Measurements from ENCODE around the gene SLC19A1.
"Not testable (repeated sequence)": the region's sequence is repeated elsewhere in the genome, so short reads cannot be mapped to it uniquely, and the experiment has no call there.

The SLC19A1 gene

GRCh38 chr21:45502600-45502999 is 39.6 kb downstream of the SLC19A1 start:
- Histone ChIP-seq H2BK120ac (ENCODE audit: low read depth, low read length) (no peak overlapping the region), H3K79me2 (ENCODE audit: control insufficient read depth, insufficient read depth, low read length) (no peaks in the 10 kb centered on the region), H4K5ac (ENCODE audit: low read length) (no peak overlapping the region), H3K27ac (ENCODE audit: low read depth, low read length) (no peak overlapping the region), H3K9ac (ENCODE audit: low read length) (no peak overlapping the region), H3K36me3 (ENCODE audit: control insufficient read depth, insufficient read depth, low read length) (no peaks in the 10 kb centered on the region), H3K18ac (ENCODE audit: low read length) (no peak overlapping the region), H2AK5ac (ENCODE audit: low read length) (no peak overlapping the region), H3K4ac (ENCODE audit: low read depth, low read length) (no peak overlapping the region), H3K23ac (ENCODE audit: low read length) (no peak overlapping the region), H3K4me2 (ENCODE audit: low read length) (no peak overlapping the region), H3K27me3 (ENCODE audit: insufficient read depth, low read length, poor library complexity) (no peaks in the 10 kb centered on the region), H3K79me1 (ENCODE audit: low read length) (no peaks in the 10 kb centered on the region), H2BK5ac (ENCODE audit: low read length) (no peak overlapping the region), H3K4me3 (ENCODE audit: low read length) (no peak overlapping the region), H2BK15ac (replicated peaks; ENCODE audit: low read depth) (no peak overlapping the region), H4K8ac (ENCODE audit: low read depth, low read length) (no peak overlapping the region), H3K4me1 (ENCODE audit: control insufficient read depth, low read depth, low read length) (no peaks in the 10 kb centered on the region), H3K56ac (ENCODE audit: low read length) (no peak overlapping the region)
- no peak for DNase-seq
- WGBS (ENCODE audit: extremely low coverage, insufficient coverage, low lambda C conversion rate): no CpG with 5 or more reads among the region's 10 CpGs

- no peaks in the 10 kb centered on the region for H3K36me3 ChIP-seq (ENCODE audit: control insufficient read depth, insufficient read depth, low read length)
- no CpG with 5 or more reads among the region's 13 CpGs for WGBS (ENCODE audit: extremely low coverage, insufficient coverage, low lambda C conversion rate)
- no peak overlapping the region for H3K4me2 ChIP-seq (ENCODE audit: low read length)
Observed at GRCh38 chr21:45502006-45502345, 40.3 kb downstream of the SLC19A1 start.

GRCh38 chr21:45501081-45502005 is 40.9 kb downstream of the SLC19A1 start:
- not testable (repeated sequence) for H3K4me3 ChIP-seq (ENCODE audit: low read length); H4K8ac ChIP-seq (ENCODE audit: low read depth, low read length); H4K5ac ChIP-seq (ENCODE audit: low read length); H2BK5ac ChIP-seq (ENCODE audit: low read length); H3K4me2 ChIP-seq (ENCODE audit: low read length); H3K79me2 ChIP-seq (ENCODE audit: control insufficient read depth, insufficient read depth, low read length); H2BK15ac ChIP-seq (replicated peaks; ENCODE audit: low read depth); H3K23ac ChIP-seq (ENCODE audit: low read length); H3K27me3 ChIP-seq (ENCODE audit: insufficient read depth, low read length, poor library complexity); H3K18ac ChIP-seq (ENCODE audit: low read length); H3K4ac ChIP-seq (ENCODE audit: low read depth, low read length); H3K56ac ChIP-seq (ENCODE audit: low read length); DNase-seq; H3K27ac ChIP-seq (ENCODE audit: low read depth, low read length); H2AK5ac ChIP-seq (ENCODE audit: low read length); H2BK120ac ChIP-seq (ENCODE audit: low read depth, low read length); H3K9ac ChIP-seq (ENCODE audit: low read length); H3K4me1 ChIP-seq (ENCODE audit: control insufficient read depth, low read depth, low read length); H3K79me1 ChIP-seq (ENCODE audit: low read length); H3K36me3 ChIP-seq (ENCODE audit: control insufficient read depth, insufficient read depth, low read length)
- no CpG with 5 or more reads among the region's 20 CpGs for WGBS (ENCODE audit: extremely low coverage, insufficient coverage, low lambda C conversion rate)

More at GRCh38 chr21:45502006-45502345, 40.3 kb downstream of the SLC19A1 start:
- Histone ChIP-seq H3K4me1 (ENCODE audit: control insufficient read depth, low read depth, low read length) (no peaks in the 10 kb centered on the region), H4K5ac (ENCODE audit: low read length) (no peak overlapping the region), H2BK5ac (ENCODE audit: low read length) (no peak overlapping the region), H3K4ac (ENCODE audit: low read depth, low read length) (no peak overlapping the region), H4K8ac (ENCODE audit: low read depth, low read length) (no peak overlapping the region), H3K27ac (ENCODE audit: low read depth, low read length) (no peak overlapping the region), H3K79me2 (ENCODE audit: control insufficient read depth, insufficient read depth, low read length) (no peaks in the 10 kb centered on the region), H3K27me3 (ENCODE audit: insufficient read depth, low read length, poor library complexity) (no peaks in the 10 kb centered on the region), H2AK5ac (ENCODE audit: low read length) (no peak overlapping the region), H3K79me1 (ENCODE audit: low read length) (no peaks in the 10 kb centered on the region), H3K9ac (ENCODE audit: low read length) (no peak overlapping the region), H3K56ac (ENCODE audit: low read length) (no peak overlapping the region), H3K18ac (ENCODE audit: low read length) (no peak overlapping the region), H3K4me3 (ENCODE audit: low read length) (no peak overlapping the region), H2BK120ac (ENCODE audit: low read depth, low read length) (no peak overlapping the region), H3K23ac (ENCODE audit: low read length) (no peak overlapping the region), H2BK15ac (replicated peaks; ENCODE audit: low read depth) (no peak overlapping the region)
- DNase-seq: no peak

GRCh38 chr21:45499970-45500577 is 42.2 kb downstream of the SLC19A1 start:
- no peak overlapping the region for H3K4ac ChIP-seq (ENCODE audit: low read depth, low read length)
- H3K9ac ChIP-seq (ENCODE audit: low read length): no peak overlapping the region
- no peak overlapping the region for H4K5ac ChIP-seq (ENCODE audit: low read length)
- H2BK15ac ChIP-seq (replicated peaks; ENCODE audit: low read depth): no peak overlapping the region
- H3K4me2 ChIP-seq (ENCODE audit: low read length): no peak overlapping the region
- no peak overlapping the region for H3K56ac ChIP-seq (ENCODE audit: low read length)
- no peaks in the 10 kb centered on the region for H3K4me1 ChIP-seq (ENCODE audit: control insufficient read depth, low read depth, low read length)
- H3K4me3 ChIP-seq (ENCODE audit: low read length): no peak overlapping the region
- 100% methylated on average over 1 of the region's 6 CpGs for WGBS (ENCODE audit: extremely low coverage, insufficient coverage, low lambda C conversion rate)
- H3K27me3 ChIP-seq (ENCODE audit: insufficient read depth, low read length, poor library complexity): no peaks in the 10 kb centered on the region
- H3K27ac ChIP-seq (ENCODE audit: low read depth, low read length): no peak overlapping the region
- no peak overlapping the region for H3K18ac ChIP-seq (ENCODE audit: low read length)
- H3K79me1 ChIP-seq (ENCODE audit: low read length): no peaks in the 10 kb centered on the region
- H2AK5ac ChIP-seq (ENCODE audit: low read length): no peak overlapping the region
- peaks cover 2% of the 10 kb centered on the region for H3K36me3 ChIP-seq (ENCODE audit: control insufficient read depth, insufficient read depth, low read length)
- H4K8ac ChIP-seq (ENCODE audit: low read depth, low read length): no peak overlapping the region
- no peak overlapping the region for H2BK120ac ChIP-seq (ENCODE audit: low read depth, low read length)
- no peaks in the 10 kb centered on the region for H3K79me2 ChIP-seq (ENCODE audit: control insufficient read depth, insufficient read depth, low read length)
- no peak overlapping the region for H3K23ac ChIP-seq (ENCODE audit: low read length)
- H2BK5ac ChIP-seq (ENCODE audit: low read length): no peak overlapping the region
- DNase-seq: no peak

GRCh38 chr21:45499201-45499750 is 43.0 kb downstream of the SLC19A1 start:
- no CpG with 5 or more reads among the region's 25 CpGs for WGBS (ENCODE audit: extremely low coverage, insufficient coverage, low lambda C conversion rate)
- no peak overlapping the region for H4K5ac ChIP-seq (ENCODE audit: low read length)

More at GRCh38 chr21:45499201-45499750, 43.0 kb downstream of the SLC19A1 start:
- Histone ChIP-seq H3K4me1 (ENCODE audit: control insufficient read depth, low read depth, low read length) (no peaks in the 10 kb centered on the region), H3K79me2 (ENCODE audit: control insufficient read depth, insufficient read depth, low read length) (no peaks in the 10 kb centered on the region), H3K4me2 (ENCODE audit: low read length) (no peak overlapping the region), H3K9ac (ENCODE audit: low read length) (no peak overlapping the region), H2BK5ac (ENCODE audit: low read length) (no peak overlapping the region), H3K36me3 (ENCODE audit: control insufficient read depth, insufficient read depth, low read length) (peaks cover 2% of the 10 kb centered on the region), H3K18ac (ENCODE audit: low read length) (no peak overlapping the region), H3K4me3 (ENCODE audit: low read length) (no peak overlapping the region), H2BK15ac (replicated peaks; ENCODE audit: low read depth) (no peak overlapping the region), H3K27me3 (ENCODE audit: insufficient read depth, low read length, poor library complexity) (no peaks in the 10 kb centered on the region), H3K56ac (ENCODE audit: low read length) (no peak overlapping the region), H3K79me1 (ENCODE audit: low read length) (no peaks in the 10 kb centered on the region), H3K27ac (ENCODE audit: low read depth, low read length) (no peak overlapping the region), H2BK120ac (ENCODE audit: low read depth, low read length) (no peak overlapping the region), H2AK5ac (ENCODE audit: low read length) (no peak overlapping the region), H4K8ac (ENCODE audit: low read depth, low read length) (no peak overlapping the region), H3K23ac (ENCODE audit: low read length) (no peak overlapping the region), H3K4ac (ENCODE audit: low read depth, low read length) (no peak overlapping the region)
- no peak for DNase-seq
